Hepatocyte (in vitro differentiated cells): ENCODE results near the gene TCL1B.

ENCODE experiments used
- EZH2phosphoT487 ChIP-seq: fragments of 200-600 bp; sonication (generic); IDR thresholded peaks from one replicate; pipeline ENCODE4 v1.6.1; 2018; ENCODE audit warnings: antibody characterized with exemption, mild to moderate bottlenecking, low read depth, moderate library complexity; ENCODE audit not compliant: unreplicated experiment, severe bottlenecking
- TF ChIP-seq, protein P1 (sequence below): fragments of 200-600 bp; sonication (generic); IDR thresholded peaks from 2 replicates; pipeline ENCODE4 v1.5.1; 2016; ENCODE audit warnings: antibody characterized with exemption, mild to moderate bottlenecking; ENCODE audit not compliant: poor library complexity

DNA sequence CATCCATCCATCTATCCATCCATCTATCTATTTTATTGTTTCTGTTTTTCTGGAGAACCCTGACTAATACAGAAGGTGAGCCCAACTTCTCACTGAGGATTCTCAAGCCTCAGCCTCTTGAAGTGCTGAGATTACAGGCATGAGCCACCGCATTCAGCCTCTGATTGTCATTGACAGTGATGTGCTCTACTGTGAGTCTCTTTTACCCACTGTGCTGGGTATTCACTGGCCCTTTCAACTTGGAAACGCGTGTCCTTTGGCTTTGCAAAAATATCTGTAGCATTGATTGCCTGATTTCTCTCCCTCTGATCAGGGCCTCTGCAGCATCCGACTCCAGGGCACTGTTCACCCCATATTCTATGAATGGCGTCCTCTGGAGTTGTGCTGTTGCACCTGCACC lies 29.6 kb upstream of the TCL1B start:
- TF ChIP-seq, protein P1, sequence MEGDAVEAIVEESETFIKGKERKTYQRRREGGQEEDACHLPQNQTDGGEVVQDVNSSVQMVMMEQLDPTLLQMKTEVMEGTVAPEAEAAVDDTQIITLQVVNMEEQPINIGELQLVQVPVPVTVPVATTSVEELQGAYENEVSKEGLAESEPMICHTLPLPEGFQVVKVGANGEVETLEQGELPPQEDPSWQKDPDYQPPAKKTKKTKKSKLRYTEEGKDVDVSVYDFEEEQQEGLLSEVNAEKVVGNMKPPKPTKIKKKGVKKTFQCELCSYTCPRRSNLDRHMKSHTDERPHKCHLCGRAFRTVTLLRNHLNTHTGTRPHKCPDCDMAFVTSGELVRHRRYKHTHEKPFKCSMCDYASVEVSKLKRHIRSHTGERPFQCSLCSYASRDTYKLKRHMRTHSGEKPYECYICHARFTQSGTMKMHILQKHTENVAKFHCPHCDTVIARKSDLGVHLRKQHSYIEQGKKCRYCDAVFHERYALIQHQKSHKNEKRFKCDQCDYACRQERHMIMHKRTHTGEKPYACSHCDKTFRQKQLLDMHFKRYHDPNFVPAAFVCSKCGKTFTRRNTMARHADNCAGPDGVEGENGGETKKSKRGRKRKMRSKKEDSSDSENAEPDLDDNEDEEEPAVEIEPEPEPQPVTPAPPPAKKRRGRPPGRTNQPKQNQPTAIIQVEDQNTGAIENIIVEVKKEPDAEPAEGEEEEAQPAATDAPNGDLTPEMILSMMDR = no peak
- no peak for TF ChIP-seq EZH2phosphoT487
